HG03060 (cell line): Measurements from ENCODE around the gene NEURL1.
"Not testable (repeated sequence)": the region's sequence is repeated elsewhere in the genome, so short reads cannot be mapped to it uniquely, and the experiment has no call there.

Source experiments
- ATAC-seq: cut with Tn5 transposase; IDR thresholded peaks from one replicate; pipeline ENCODE4 v1.9.1; 2021; ENCODE audit warnings: low read depth, moderate number of reproducible peaks; ENCODE audit not compliant: unreplicated experiment

The NEURL1 gene

DNA sequence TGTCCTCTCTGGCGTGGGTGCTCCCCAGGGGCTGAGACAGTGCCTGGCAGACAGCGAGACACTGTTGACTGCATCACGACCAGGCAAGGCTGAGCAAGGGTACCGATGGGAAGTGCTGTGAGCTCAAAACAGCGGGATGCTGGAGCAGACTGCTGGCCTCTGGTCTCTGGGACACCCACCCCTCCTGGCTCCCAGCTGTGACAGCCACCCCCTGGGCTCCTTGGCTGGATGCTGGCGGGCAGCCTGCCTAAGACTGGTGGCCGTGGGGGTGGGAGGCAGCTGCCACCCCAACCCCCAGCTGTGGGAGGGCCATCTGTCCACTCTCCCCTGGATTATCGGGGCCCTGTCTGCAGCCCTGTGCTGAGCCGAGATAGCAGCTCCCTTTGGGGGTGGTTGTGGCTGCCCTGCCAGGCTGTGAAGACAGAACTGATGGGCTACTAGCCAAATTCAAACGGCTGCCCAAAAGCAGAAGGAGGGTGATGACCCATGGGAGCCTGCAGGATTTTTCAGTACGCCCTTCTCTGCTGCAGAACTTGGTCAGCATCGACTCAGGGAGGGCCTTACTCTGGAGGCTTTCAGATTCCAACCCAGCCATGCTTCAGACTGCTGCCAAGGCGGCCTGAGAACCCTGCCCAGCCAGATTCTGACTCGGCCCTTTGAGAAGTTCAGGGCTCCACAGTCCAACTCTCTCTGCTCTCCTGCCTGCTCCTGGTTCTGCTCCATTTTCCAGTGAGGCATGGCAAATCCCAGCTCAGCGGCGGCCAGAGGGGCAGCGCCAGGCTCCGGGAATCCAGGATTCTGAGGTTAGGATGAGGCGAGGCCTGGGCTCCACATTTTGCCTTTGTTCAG, 125.3 kb downstream of the NEURL1 start:
- no peak for ATAC-seq

DNA sequence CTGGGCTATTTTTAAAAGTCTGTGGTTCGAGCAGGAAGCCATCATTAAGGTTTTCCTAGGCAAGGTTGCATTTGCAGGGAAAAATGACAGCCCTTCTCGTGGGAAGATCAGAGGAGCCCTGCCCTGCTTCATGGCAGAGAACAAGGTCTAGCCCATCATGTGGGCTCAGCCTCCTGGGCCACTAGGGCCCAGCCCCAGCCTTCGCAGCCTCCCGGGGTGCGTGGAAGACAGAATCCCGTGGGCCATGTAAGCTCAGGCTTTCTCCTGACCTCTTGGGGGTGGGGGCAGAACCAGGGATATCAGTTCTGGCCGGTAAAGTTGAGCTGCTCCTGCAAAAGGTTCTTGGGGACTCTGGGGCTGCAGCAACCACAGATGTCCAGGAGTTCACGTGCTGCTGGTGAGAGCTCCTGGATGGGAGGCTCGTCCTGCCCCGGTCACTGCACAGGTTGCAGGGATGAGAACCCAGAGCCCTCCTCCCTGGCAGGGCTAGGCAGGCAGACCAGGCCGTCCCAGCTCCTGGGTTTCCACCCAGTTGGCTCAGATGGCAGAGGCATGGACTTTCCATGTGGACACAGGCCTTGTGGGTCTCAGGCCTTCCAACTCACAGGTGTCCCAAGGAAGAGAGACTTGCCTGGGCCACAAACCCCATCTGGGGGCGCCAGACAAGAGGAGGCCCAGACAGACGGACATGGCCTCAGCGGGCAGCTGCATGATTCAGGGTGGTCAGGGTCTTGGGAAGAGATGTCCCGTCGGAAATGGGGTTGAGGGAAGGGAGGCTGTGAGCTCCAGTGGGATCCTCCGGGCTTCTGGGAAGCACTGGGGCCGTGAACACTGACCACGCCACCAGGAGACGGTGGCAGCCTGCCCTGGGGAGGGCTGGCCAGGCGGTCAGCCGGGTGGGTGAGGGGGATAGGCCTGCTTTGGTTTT, 126.2 kb downstream of the NEURL1 start:
- ATAC-seq = no peak

- ATAC-seq = no peak
Observed at GRCh38 chr10:103620352-103620740, 126.8 kb downstream of the NEURL1 start.

- no peak for ATAC-seq
Observed at GRCh38 chr10:103620891-103621782, 127.6 kb downstream of the NEURL1 start.

DNA sequence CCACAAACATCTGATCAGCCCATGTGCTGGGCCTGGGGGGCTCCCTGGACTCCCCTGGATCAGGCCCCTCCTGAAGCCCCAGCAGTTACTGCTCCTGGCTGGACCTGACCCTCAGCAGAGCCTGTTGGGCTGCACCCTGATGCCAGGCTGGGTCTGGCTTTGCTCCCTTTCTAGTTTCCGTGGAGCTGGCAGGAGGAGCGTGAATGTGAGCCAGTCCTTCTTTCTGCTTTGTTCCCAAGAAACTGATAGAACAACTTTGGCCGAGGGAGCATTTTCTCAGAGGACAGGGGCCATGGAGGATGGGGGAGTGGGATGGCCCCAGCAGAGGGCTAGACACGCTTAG, 128.2 kb downstream of the NEURL1 start:
- ATAC-seq = no peak

DNA sequence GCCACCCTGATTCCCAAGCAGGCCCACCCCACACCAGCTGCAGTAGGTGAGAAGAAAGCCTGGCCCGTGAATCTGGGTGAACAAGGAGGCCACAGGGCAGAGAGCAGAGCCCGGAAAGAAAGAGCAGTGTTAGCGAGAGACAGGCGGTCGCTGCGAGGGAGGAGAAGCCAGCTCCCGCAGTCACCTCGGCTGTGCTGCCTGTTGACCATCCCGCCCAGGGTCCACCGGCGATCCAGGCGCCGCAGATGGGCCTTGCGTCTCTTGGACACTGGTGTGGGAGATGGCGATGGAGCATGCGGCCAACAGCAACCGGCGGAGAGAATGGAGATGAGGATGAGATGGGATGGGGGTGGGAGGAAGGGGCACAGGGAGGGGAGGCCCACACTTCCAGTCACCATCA, 128.8 kb downstream of the NEURL1 start:
- ATAC-seq = no peak

DNA sequence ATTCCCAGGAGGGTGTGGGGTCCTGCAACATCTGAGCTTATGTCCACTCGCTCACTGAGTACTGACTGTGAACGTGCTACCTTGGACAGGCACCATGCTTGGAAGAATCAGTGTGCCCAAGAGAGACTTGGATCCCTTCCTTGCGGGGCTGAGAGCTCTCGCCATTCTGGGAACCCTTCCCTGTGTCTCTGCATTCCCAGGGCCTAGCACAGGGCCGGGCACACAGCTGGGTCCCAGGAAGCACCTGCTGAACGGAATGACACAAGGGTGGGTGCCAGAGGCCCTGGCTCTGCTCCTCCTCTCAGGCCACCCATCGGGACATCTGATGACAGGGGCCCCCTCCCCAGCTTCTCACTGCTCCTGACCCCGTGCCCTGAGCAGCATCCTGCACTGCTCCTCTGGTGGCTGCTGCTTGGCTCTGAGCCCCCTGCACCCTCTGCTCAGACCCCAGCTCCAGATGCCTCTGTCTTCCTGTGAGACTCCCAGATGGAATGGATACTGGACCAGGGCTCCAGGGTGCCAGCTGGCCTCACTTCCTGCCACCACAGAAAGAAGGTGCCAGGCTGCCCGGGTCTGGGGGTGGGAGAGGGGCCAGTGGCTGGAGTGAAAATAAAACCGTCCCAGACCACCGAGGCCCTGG, 129.6 kb downstream of the NEURL1 start:
- ATAC-seq = no peak

DNA sequence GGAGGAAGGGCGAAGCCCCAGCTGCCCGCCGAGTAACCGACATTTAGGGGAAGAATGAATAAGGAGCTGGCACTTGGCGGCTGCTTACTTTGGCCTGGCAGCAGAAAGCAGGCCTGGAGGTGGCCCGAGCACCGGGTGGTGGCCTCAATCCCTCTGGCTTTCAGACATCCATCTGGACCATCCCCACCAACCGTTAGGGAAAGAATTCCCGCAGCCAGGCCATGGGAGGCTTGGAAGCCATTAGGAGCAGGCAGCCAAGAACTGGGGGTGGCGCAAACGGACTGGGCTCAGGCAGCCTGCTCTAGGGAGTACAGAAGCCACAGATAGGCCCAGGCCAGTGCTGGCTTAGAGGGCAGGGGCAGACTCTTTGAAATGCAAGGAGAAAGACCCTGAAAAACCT, 132.7 kb downstream of the NEURL1 start:
- no peak for ATAC-seq

DNA sequence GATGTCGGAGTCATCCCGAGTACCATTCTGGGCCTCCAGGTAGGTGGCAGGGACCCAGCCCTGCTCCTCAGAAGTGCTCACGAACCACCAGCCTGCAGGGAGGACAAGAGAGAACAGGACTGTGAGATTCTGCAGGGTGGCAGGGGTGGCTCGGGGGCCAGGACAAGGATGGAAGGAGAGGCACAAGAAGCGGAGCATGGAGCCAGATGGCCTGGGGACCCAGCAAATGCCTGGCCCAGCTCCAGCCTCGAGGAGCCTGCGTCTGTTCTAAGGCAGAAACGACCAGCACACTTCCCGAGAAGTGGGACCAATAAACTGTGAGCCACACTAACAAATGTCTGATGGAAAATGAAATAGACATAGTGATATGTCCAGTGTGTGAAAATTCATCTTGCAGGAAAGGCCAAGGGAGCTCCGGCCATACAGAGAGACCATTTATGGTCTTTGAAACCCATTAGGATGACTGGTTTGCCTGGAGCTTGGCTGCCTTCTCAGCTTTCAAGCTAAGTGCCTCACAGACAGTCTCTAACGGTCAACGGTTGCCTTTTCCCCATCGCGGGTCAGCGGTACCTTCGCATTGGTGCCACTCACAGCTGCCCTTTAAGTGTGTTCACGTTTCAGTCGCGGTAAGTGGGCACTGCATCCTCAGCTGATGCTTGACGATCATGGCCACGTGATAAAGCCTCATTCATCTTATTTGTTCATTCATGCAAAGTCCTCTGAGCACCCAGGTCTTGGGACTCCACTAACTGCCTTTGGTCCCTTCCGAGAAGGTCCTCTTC, 133.8 kb downstream of the NEURL1 start:
- no peak for ATAC-seq

DNA sequence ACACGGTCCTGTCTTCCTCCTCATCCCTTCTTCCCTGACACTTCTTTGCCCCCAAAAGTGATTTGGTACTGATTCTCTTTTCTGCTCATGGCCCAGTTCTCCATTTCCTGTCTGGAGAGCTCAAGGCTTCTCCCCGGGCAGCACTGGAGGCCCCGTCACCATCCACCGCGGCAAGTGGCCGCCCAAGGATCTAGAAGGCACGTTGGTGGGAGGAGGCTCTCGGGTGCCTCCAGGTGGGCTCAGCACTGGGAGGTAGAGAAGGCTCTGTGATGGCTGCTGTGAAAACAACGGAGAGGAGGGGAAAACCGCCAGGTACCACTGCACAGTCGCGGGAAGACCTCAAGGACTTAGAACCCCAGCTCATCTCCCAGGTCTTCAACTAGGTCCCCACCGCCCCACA, 134.4 kb downstream of the NEURL1 start:
- ATAC-seq = no peak

GRCh38 chr10:103629581-103629980, 136.1 kb downstream of the NEURL1 start:
- ATAC-seq = no peak

DNA sequence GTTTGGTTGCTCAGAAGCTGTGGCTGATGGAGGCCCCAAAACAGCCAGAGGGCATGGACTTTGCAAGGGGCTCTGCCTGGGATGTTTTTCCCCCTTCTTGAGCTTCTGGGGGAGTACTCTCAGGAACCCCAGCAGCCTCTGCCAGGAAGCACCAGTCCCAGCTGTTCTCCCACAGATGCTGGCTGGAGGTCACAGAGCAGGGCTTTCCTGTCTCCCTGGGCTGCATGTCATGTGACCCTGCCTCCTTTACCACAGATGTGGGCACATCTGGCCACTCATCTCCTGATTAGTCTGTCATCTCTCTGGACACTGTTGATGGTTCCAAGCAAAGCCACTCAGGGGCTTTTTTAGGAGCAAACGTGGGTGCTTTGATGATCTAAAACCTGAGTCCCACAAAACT, 136.7 kb downstream of the NEURL1 start:
- no peak for ATAC-seq

- no peak for ATAC-seq
Observed at GRCh38 chr10:103632247-103632642, 138.7 kb downstream of the NEURL1 start.

DNA sequence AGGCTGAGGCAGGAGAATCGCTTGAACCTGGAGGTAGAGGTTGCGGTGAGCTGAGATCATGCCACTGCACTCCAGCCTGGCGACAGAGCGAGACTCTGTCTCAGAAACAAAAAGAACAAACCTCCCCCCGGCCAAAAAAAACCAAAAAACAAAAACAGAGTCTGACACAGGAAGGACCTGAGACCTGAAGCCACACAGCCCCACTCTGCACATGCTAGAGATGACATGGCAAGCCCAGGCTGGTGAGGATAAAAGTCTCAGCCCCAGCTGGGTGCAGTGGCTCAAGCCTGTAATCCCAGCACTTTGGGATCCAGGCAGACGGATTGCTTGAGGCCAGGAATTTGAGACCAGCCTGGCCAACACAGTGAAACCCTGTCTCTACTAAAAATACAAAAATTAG, 139.4 kb downstream of the NEURL1 start:
- not testable (repeated sequence) for ATAC-seq

DNA sequence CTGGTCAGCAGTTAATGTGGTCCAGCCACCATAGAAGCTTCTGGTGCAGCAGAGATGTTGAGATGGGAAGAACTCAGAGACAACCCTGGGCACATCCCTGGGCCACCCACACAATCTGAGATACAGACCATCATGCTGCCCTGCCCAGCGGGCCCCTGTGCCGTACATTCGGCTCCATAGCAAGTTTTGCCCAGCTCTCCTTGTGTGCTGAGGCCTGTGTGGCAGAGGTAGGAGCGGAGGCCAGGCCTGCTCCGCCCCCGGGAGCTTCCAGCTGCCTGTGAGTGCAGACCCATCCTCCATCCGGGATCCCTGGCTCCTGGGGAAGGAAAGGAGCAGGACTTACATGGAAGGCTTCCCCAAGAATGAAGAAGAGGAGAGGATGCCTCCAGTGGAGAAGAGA, 140.3 kb downstream of the NEURL1 start:
- ATAC-seq = no peak

- ATAC-seq = no peak
Observed at GRCh38 chr10:103635580-103635979, 142.1 kb downstream of the NEURL1 start.

- ATAC-seq = no peak
Observed at GRCh38 chr10:103636492-103636891, 143.0 kb downstream of the NEURL1 start.

GRCh38 chr10:103637011-103637410, 143.5 kb downstream of the NEURL1 start:
- no peak for ATAC-seq

DNA sequence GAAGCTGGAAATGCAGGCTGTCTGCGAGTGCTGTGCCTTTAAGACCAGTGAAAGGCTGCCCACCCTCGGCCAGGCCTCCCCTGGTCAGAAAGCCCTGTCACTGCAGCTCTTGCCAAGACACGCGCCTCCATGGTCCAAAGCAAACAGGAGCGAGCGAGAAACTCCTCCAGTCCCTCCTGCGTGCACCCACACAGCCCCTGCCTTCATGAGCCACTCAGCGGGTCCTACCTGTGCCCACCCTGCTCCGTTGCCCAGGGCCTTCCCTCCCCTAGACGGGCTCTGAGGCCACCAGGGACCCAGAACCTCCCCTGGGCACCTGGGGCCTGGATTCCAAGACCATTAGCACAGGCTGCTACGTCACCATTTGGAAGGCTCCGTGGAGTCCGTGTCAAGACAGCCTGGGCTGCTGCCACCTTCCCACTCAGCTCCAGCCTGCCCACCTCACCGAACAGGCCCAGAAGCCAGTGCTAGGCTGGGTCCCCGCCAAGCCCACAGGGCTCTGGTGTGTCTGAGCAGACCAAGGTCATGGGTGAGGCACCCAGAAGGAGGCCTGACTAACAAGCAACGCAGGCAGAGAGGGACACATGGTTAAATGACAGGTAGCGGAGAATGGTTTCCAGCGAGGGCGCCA, 144.5 kb downstream of the NEURL1 start:
- no peak for ATAC-seq
